22Rv1 (cell line): ENCODE results near the gene EVA1A.

Experiments used
- CTCF ChIP-seq: fragments of 450-650 bp; IDR thresholded peaks from 2 replicates; pipeline ENCODE4 v1.5.1; 2017; ENCODE audit warnings: mild to moderate bottlenecking
- ZFX ChIP-seq: fragments of 450-650 bp; IDR thresholded peaks from 2 replicates; pipeline ENCODE4 v1.6.1; 2017; ENCODE audit warnings: antibody characterized with exemption, borderline replicate concordance

GRCh38 chr2:75607400-75607798 lies 46.7 kb upstream of the EVA1A start:
- TF ChIP-seq CTCF = no peak
- TF ChIP-seq ZFX = no peak
